Measurements from ENCODE around the gene CACNA1S. TPM values are rescaled to one million over a fixed set of nuclear protein-coding genes. Genes with fewer than 3 reads are reported as not detected.

Gene CACNA1S
- total RNA-seq, 1 donor from 2014 or later: not detected

GRCh38 chr1:201022493-201022819 is 89.8 kb downstream of the CACNA1S start:
- TF ChIP-seq CTCF (IDR thresholded peaks at IDR 0.05; ENCODE audit: insufficient read depth, low read depth, low read length): no peak
- TF ChIP-seq EZH2 (IDR thresholded peaks at IDR 0.05; ENCODE audit: insufficient read depth, low read length): no peak
- Histone ChIP-seq H2AFZ (ENCODE audit: low read depth, low read length) (no peak overlapping the region), H3K9me3 (ENCODE audit: insufficient read depth, low read depth, low read length) (no peaks in the 10 kb centered on the region), H3K4me3 (ENCODE audit: insufficient read depth, low read depth, low read length) (peak overlapping the region; percentile 46), H3K27ac (ENCODE audit: low read depth, low read length) (no peak overlapping the region), H3K9ac (ENCODE audit: low read length) (peak overlapping the region; percentile 59), H3K4me1 (ENCODE audit: insufficient read depth, low read length) (peaks cover 22% of the 10 kb centered on the region), H4K20me1 (ENCODE audit: insufficient read depth, low read length) (no peaks in the 10 kb centered on the region), H3K79me2 (ENCODE audit: insufficient read depth, low read length) (no peaks in the 10 kb centered on the region), H3K36me3 (ENCODE audit: insufficient read depth, low read length) (no peaks in the 10 kb centered on the region), H3K27me3 (ENCODE audit: insufficient read depth, low read length) (no peaks in the 10 kb centered on the region), H3K4me2 (ENCODE audit: low read length) (peak overlapping the region; percentile 84)
- DNase-seq (ENCODE audit: low read depth) (no peak), FAIRE-seq (no peak)
- H3K27ac Mint-ChIP-seq (ENCODE audit: unreplicated experiment): no peak overlapping the region
- H3K27me3 Mint-ChIP-seq (ENCODE audit: low read depth, unreplicated experiment): peaks cover 8% of the 10 kb centered on the region
- no peaks in the 10 kb centered on the region for H3K36me3 Mint-ChIP-seq (ENCODE audit: low read depth, unreplicated experiment)
- H3K9me3 Mint-ChIP-seq (ENCODE audit: unreplicated experiment): no peaks in the 10 kb centered on the region
- H3K4me1 Mint-ChIP-seq (ENCODE audit: low read depth, unreplicated experiment): peaks cover 42% of the 10 kb centered on the region
- H3K4me3 Mint-ChIP-seq (ENCODE audit: unreplicated experiment): peak overlapping the region; percentile 88

- FAIRE-seq: no peak
- H3K27me3 Mint-ChIP-seq (ENCODE audit: low read depth, unreplicated experiment): peaks cover 8% of the 10 kb centered on the region
- Histone ChIP-seq H3K4me1 (ENCODE audit: insufficient read depth, low read length) (peaks cover 22% of the 10 kb centered on the region), H3K9ac (ENCODE audit: low read length) (no peak overlapping the region), H3K4me2 (ENCODE audit: low read length) (peak overlapping the region; percentile 84), H4K20me1 (ENCODE audit: insufficient read depth, low read length) (peaks cover under 1% of the 10 kb centered on the region), H3K27ac (ENCODE audit: low read depth, low read length) (no peak overlapping the region), H3K4me3 (ENCODE audit: insufficient read depth, low read depth, low read length) (no peak overlapping the region), H3K79me2 (ENCODE audit: insufficient read depth, low read length) (no peaks in the 10 kb centered on the region), H3K9me3 (ENCODE audit: insufficient read depth, low read depth, low read length) (no peaks in the 10 kb centered on the region), H3K27me3 (ENCODE audit: insufficient read depth, low read length) (no peaks in the 10 kb centered on the region), H3K36me3 (ENCODE audit: insufficient read depth, low read length) (no peaks in the 10 kb centered on the region), H2AFZ (ENCODE audit: low read depth, low read length) (no peak overlapping the region)
- H3K27ac Mint-ChIP-seq (ENCODE audit: unreplicated experiment): no peak overlapping the region
- no peaks in the 10 kb centered on the region for H3K36me3 Mint-ChIP-seq (ENCODE audit: low read depth, unreplicated experiment)
- TF ChIP-seq EZH2 (IDR thresholded peaks at IDR 0.05; ENCODE audit: insufficient read depth, low read length) (no peak), CTCF (IDR thresholded peaks at IDR 0.05; ENCODE audit: insufficient read depth, low read depth, low read length) (no peak)
- H3K9me3 Mint-ChIP-seq (ENCODE audit: unreplicated experiment): no peaks in the 10 kb centered on the region
- no peak for DNase-seq (ENCODE audit: low read depth)
- H3K4me3 Mint-ChIP-seq (ENCODE audit: unreplicated experiment): peak overlapping the region; percentile 88
- H3K4me1 Mint-ChIP-seq (ENCODE audit: low read depth, unreplicated experiment): peaks cover 43% of the 10 kb centered on the region
Measured at GRCh38 chr1:201021630-201022492, 90.4 kb downstream of the CACNA1S start.

Data from astrocyte (in vitro differentiated cells and primary cell).